GM21515 (cell line): ENCODE data around the gene UBA3.

Source experiments
- ATAC-seq: cut with Tn5 transposase; IDR thresholded peaks from one replicate; pipeline ENCODE4 v1.9.1; 2021; ENCODE audit not compliant: unreplicated experiment

Gene UBA3

DNA sequence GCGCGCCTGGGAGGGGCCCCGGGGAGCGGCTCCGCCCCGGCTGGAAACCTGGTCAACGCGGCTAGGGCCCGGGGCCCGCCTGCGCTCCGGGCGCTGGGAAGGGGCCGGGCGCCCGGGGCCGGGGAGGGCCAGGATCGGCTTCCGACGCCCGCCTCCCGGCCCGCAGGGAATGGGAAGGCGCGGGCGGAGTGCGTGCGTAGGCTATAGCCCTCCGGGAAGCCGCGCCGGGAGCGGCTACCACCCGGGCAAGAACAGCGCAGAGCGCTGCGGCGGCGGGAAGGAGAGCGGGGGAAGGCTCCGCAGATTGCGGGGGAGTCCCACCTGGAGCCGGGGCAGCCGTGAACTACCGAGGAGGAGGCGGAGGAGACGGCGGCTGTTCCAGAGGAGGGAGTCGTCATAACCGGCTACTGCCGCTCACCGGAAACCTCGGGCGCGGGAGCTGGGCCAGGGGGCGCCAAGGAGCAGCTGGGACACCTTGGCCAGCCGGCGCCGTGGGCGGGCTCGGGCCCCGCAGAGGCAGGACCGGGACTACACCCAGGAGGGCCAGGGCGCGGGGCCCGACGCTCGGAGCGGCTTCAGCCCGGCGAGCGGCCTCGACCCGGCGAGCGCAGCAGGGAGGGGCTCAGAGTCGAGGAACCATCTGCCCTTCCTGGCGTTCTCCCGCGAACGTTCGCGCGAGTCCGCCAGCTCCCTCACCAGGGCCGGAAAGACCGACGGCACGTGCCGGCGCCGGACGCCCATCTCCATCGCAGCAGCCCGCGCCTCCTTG is 66.7 kb downstream of the UBA3 start, which contains the start of gene EOGT:
Gene EOGT (minus strand): TSS at position 432 of the 769 bp plus-strand sequence. CDS start 3,838 bp downstream, outside the sequence.
- ATAC-seq = peak; percentile 80

DNA sequence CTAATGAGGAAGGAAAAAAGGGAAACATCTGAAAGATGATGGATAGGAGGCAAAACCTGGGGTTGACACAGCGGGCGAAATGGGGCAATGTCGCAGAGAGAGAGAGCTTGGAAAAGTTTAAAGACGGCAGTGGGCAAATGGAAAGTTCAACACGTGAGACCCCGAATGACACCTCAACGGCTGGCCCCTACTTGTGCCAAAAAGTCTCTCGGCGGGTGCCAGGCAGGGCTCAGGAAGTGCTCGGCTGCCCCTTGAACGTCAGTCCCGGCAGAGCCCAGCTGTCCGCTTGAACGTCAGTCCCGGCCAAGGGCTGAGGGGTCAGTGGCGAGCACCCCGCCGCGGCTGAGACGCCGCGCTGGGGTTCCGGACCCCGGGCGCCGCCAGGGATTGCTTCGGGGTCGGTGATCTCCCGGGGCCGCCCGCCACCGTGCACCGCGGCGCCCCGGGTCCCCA is 67.3 kb downstream of the UBA3 start:
- peak; percentile 45 for ATAC-seq

DNA sequence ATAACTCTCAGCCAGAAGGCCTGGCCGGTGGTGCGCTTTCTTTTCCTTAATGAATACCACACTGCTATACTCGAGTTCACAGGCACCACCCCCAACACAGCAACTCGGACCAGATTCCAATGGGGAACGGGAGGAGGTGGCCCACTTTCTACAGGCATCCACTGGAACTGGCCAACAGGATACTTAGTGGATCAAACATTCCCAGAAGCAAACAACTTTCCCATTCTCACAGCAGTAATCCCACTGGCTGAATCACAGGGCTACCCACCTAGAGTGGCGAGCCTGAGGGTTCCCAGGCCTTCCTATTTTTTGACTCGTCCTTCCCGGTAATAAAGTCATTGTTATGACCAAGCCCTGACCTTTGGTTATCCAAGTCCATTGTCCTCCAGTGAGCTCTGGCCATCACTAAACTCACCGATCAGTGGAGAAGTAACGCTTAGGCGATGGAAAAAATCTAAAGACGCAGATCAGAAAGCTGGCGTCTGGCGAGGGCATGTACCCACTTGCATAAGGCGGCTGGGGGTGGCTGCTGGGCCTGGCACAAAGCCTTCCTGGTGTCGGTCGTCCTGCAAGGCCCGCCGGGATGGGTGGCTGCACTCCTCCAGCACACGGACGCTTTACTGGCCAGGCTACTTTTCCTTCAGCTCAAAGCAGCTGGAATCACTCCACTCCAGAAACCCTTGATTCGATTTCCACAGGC is 67.9 kb downstream of the UBA3 start:
- ATAC-seq = no peak

DNA sequence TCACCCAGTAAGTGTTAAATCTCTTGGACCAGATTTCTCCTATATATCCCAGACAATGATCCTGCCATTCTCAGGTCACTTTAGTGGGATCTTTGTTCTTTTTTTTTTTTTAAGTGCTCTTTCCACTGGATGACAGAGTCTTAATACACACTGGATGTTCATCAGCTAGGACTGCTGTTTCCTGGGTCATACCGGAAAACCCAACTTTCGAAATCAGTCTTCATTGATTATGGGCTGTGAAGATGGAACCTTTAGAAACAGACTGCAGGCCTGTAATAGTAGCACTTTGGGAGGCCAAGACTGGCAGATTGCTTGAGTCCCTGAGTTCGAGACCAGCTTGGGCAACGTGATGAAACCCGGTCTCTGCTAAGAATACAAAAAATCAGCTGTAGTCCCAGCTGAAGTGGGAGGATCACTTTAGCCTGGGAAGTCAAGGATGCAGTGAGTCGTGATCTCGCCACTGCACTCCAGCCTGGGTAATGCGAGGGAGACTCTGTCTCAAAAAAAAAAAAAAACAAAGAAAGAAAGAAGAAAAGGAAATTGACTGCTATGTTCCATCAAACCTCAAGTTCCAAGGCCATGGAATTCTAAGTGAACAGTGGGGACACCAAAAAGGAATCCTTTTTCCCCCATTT is 69.0 kb downstream of the UBA3 start:
- ATAC-seq = no peak

DNA sequence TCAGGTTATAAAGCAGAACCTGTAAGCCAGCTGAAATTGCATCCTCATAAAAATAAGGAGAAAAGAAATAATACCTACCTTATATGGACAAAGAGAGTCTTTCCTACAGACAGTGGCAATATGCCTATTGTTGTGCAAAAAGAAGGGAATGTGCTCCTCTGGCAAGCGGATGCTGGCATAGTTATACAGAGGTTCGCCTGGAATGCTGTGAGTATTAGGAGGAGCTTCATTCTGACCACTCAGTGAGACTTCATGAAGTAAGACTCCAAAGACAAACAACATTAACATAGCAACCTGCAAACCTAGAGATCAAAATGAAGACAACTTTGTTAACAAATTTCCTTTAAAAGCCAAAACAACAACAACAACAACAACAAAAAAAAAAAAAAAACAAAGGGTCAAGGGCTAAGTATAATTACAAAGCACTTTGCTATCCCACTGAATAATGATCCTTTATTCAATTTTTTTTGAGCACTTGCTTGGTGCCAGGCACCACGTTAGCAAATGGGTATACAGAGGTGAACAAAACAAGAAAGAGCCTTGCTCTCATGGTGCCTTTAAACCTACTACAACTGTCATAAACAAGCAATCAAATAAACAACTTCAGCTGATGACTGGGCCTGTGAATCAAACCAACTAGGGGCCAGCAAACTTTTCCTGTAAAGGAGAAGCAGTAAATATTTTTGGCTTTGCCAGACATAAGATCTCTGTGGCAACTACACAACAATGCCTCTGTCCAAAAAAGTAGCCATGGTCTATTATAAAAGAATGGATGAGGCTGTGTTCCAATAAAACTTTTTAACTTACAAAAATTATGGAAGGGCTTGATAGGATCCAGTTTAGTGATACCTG is 70.4 kb downstream of the UBA3 start:
- no peak for ATAC-seq

DNA sequence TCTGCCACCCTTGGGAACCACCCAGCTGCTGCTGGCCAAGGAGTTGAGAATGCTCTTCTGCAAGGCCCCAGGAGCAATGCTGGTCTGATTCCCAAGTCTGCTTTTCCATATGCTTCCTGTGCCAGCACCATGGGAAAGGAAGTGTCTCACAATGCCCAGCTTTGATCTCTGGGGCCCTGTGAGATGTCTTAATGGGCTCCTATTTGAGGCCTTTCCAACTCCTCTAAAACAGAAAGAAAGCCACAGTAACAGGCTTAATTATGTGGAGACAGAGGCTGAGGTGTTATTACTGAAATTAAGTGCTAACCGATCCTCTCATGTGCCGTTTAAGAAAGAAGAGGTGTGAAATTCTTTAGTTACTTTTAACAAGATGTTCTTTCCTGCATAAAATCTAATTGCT is 71.2 kb downstream of the UBA3 start:
- ATAC-seq = no peak

DNA sequence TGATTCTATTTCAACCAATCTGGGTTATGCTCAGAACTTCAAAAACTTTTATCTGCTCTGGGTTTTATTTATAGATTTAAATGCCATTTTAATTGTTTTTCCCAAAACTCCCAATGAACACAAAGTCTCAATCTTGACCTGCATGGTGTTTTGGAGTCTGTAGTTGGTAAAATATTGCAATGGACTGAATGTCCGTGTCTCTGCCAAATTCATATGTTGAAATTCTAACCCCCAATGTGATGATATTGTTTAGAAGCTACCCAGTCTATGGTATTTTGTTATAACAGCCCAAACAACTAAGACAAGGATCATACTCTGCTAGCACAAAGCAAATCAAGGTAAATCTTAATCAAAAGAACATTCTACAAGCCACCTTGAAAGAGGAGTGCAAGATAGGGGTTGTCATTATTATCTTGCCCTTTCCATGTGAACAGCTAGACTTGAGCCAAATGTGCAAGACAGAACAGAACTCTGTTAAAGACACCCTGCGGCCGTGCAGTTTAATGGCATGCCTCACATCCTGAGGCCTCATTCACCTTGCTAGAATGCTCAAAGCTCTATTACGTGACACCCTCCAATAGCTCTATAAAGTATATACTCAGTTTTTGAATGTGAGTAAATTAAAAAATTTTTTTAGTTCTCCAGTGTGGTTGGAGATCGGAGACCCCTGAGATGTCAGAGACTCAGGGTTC is 74.2 kb downstream of the UBA3 start:
- ATAC-seq = no peak

DNA sequence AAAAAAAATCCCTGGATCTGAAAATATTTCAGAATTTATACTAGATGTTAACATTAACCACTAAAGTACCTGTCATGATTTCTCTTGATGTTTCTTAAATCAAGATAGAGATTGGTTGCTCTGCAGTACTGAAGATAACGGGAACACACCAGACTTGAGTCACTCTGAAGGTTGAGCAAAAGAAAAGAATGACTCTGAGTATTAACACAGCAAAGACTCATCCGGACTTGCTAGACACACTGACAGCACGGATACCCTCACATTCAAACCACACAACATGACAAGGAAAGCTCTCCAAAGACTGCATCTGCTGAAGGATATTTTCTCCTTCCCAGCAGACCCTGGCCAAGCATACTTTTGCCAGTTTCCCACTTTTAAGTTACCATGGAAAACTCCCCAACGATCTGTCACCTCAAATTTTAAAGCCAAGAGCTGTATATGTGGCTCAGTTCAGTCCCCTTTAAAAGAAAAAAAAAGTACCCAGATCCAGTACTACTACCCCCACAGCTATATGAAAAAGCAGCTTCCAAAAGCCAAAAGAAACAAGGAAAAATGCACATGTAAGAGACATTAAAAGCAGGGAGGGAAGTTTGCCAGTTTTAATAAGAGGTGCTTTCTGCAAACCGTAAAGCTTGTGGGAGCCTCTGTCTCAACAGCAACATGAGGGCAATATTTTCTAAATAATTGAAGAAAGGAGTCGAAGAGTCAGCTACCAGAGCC is 74.9 kb downstream of the UBA3 start:
- ATAC-seq = no peak
